Renal pelvis (tissue), 4 donors: Measurements from ENCODE around the gene VTI1A. TPM values are rescaled to one million over a fixed set of nuclear protein-coding genes. Genes with fewer than 3 reads are reported as not detected.
"Not testable (repeated sequence)": the region's sequence is repeated elsewhere in the genome, so short reads cannot be mapped to it uniquely, and the experiment has no call there.

Source experiments
- DNase-seq: peaks from one replicate; pipeline ENCODE4 v3.0.0-alpha.2; 2013
- polyA plus RNA-seq, 3 donors: library from polyadenylated mRNA; unstranded; fragments of 120-200 nt; gene quantifications; one replicate each; pipeline ENCODE4 v1.2.1, GENCODE V29; 2013; ENCODE audit not compliant: insufficient read length in 3 of 3

Gene VTI1A
- polyA plus RNA-seq, 3 donors = 18.9 to 22.0 (median 20.3) TPM

DNA sequence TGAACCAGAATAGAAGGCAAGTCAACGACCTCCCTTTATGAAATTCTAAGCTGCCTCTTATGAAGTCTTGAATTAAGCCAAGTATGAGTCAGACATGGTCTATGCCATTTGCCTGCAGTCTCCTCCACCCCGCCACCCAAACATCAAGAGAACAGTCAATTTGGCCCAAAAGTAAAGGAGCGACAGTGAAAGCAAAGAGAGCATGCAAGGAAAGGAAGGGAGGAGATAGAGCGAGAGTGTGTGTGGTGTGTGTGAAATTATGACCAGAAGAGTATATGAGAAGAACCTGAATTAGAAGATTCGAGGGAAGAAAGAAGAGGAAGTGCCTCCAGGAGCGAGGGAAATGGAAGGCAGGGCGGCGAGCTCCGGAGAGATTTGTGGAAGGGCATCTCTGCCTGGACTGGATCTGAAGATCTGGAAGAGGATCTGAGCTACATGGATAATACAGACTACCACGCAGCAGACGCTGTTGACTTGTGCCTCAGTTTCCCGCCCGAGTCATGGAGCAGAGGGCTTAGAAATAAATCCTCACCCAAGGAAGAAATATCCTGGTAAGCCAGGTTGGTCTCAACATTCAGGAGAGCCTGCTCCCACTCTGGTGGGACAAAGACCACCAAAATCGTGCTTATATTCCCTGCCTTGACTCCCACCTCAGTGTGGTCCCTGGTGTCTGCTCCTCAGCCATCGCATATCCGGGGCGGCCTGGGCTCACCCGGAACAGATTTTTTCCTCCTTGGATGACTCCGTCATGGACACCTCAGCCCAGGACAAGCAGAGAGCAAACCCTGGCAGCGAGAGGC, 760 bp upstream of the VTI1A start:
- no peak for DNase-seq

DNA sequence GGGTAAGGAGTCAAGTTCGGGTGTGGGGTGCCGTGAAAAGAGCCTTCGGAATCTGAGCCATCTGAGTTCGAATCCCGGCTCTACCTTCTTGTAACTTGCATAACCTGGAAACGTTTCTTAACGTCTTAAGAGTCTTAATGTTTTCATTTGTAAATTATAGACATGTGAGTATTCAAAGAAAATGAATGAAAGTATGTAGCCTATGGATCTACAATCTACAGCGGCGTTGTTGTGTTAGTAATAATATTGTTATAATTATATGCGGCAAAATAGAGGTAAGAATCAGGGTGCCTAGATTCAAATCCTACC, 559 bp downstream of the VTI1A start:
- DNase-seq = no peak

- DNase-seq = no peak
These were observed 1.9 kb downstream of the VTI1A start for GRCh38 chr10:112448888-112449287.

- DNase-seq = no peak
These were observed 8.1 kb downstream of the VTI1A start for GRCh38 chr10:112454910-112455779.

DNA sequence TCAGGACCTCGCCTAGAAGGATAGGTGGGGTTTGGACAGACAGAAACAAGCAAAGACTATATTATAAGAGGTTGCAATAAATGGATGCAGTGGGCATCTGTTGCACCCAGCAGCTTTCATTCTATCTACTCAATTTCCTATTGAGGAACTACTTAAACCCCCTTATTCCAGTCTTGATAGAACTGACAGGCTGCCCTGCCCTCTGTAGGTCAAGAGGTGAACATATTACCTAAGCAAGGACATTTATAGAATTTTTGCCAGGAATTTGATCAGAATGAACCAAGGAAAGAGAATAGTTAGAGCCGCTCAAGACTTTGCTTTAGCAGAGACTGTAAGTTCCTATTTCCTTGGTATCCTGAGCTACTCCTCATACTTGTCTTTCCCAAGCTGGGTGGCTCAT, 9.5 kb downstream of the VTI1A start:
- DNase-seq = no peak

DNA sequence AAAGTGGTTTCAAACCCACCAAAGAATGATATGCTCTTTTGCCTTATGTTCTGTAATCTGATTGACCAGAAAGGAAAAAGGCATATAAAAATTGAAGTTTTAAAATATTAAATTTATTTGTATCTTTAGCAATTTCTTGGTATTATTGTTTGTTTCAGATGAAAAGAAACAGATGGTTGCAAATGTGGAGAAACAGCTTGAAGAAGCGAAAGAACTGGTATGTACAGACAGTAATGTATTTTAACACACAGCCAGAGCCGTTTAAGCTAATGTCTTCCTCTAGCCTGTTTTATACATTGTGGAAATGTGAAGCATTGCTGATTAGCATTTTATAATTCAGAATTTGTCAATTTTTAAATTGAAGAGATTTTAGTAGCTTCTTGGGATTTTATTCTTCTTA, 13.4 kb downstream of the VTI1A start:
- no peak for DNase-seq

DNA sequence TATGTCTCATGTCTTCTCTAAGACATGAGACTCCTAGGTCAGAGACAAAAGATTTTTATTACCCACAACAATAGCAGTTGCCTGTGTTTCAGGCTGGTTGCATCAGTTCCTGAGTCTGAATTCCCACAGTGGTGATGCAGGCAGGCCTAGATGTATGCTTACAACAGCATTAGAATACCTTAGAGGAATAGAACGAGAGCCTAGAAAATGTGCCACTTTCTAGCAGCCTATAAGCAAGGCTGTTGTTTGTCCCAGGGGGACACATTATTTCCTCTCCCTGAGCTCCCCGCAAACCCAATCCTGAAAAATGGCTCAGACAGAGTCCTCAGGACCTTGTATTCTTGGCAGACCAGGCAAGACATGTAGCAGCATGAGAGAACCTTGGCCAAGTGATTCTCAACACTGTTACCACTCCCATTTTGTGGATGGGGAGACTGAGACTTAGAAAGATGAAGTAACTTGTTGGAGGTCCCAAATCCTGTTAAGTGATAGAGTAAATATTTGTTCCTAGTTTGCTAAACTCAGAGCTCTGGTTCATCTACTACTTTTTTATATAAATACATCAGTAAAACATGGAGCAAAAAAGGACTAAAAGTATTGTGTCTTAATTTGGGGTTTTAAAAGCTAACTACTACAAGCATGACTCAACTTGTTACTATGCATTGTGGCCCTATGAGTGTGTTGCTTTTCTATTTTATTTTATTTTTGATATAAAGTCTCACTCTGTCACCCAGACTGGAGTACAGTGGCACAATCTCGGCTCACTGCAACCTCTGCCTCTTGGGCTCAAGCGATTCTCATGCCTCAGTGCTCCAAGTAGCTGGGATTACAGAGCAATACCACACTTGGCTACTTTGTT, 14.2 kb downstream of the VTI1A start:
- no peak for DNase-seq

GRCh38 chr10:112464074-112464473, 17.1 kb downstream of the VTI1A start:
- DNase-seq = not testable (repeated sequence)

- DNase-seq = no peak
These were observed 18.4 kb downstream of the VTI1A start for GRCh38 chr10:112465299-112465883.

GRCh38 chr10:112466802-112467201, 19.8 kb downstream of the VTI1A start:
- DNase-seq = no peak

- no peak for DNase-seq
These were observed 20.6 kb downstream of the VTI1A start for GRCh38 chr10:112467541-112468075.

DNA sequence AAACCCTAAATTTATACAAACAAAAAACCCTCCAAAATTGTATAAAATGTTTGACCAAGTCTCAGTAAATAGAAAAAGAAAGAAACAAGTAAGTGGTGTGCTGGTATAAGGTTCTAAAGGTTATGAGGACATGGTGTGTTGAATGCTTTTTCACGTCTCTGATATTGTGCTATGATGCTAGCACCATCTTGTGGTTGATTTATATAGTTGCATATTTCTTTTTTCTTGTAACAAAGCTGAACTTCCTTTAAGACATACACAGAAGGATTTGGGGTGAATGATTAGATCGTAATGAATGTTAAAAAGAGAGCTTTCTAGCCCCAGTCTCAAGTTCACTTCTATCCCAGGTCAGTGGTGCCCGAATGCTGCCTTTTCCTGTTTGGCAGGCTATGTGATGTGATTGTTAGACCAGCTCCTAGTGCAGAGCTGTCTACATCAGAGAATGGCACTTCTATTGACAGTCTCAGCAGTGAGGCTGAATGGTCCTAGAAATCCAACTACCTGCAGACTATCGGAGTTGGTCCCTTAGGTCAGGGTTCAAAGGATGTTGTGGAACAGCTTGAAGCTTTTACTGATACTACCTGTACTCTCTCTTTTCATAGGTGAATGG, 25.0 kb downstream of the VTI1A start:
- peak; percentile 17 for DNase-seq

- DNase-seq = no peak
These were observed 28.7 kb downstream of the VTI1A start for GRCh38 chr10:112475575-112476218.

DNA sequence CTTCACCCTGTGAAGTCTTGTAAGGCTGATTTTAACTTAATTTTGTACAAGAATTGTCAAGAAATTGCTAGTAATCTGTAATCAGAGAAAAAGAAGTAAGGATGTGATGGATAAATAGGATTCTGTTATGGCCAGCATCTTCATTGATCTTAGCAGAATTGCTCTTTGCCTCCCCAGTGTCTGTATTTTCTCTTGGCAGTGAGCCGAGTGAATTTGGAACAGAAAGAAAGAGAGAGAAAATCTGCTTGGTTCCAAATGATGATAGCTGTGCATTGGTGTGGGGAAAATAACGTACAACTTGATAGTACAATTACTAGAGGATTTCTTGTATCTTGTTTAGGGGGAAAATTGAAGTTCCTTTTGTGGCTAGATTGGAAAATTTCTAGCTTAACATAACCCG, 34.6 kb downstream of the VTI1A start:
- DNase-seq = no peak

DNA sequence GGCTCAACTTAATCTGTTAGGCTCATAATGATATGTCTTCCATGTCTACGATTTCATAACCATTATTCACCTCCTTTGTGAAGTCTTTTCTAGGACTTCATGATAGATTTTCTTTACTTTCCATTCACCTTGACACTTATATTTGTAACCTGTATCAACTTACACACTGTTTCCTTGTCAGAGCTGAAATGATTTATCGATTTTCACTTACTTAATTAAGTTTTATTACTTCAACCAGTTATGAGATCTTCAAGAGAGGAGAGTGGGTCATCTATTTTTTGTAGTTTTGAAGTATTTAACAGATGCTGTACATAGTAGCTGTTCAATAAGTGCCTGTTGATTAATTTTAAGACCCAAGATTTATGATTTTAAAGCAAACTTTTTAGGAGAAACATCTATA, 37.4 kb downstream of the VTI1A start:
- no peak for DNase-seq

GRCh38 chr10:112487964-112488363, 40.9 kb downstream of the VTI1A start:
- no peak for DNase-seq

GRCh38 chr10:112490545-112490944, 43.5 kb downstream of the VTI1A start:
- peak; percentile 7 for DNase-seq

DNA sequence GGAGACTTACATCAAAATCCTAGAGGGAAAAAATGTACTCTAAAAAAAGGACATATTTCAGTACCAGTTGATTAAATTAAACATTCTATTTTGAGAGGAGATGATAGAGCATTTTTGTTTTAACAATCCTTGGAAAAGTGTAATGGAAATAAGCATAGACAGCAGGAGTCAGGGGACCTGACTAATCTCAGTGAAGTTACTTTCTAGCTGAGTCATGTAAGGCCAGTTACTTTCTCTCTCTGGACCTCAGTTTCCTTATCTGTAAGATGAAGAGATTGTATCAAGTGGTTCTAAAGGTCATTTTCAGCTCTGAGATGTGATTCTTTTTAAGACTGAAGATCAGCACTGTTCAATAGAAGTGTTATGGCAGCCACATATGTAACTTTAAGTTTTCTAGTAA, 44.1 kb downstream of the VTI1A start:
- no peak for DNase-seq

- DNase-seq = no peak
These were observed 45.7 kb downstream of the VTI1A start for GRCh38 chr10:112492736-112493135.

DNA sequence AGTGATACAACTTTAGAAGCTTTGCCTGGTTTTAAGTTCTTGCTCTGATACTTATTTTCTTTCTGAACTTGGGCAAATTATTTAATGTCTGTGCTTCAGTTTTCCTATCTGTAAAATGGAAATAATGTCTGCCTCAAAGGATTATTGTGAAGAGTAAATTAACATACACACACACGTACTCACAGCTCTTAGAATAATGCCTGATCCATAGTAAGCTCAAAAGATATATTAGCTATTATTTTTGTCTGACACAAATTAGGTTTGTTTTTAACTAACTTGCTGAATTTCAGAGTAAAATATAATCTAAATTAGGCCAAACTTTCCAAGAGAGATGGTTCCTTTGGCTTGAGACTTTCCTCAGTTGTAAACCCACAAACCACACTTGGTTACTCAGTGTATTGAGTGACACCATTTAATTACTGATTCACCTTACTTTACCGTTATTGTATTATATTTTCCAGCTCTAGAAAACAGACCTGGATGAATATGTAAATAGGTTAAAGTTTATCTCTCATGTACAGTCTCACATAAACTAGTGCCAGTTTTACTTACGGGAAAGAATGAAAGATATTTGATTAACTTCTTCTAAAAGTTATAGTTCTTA, 50.4 kb downstream of the VTI1A start:
- no peak for DNase-seq
